GM23338 (cell line): ENCODE measurements around the gene DNAH8. TPM values are rescaled to one million over a fixed set of nuclear protein-coding genes. Genes with fewer than 3 reads are reported as not detected.

Experiments
- ATAC-seq: fragments of 200-7000 bp; cut with Tn5 transposase; 3 replicates; pipeline ENCODE4 v1.9.1; 2020
- DNase-seq: peaks from one replicate; pipeline ENCODE4 v3.0.0-alpha.2; 2015; ENCODE audit warnings: low spot score
- H2AFZ ChIP-seq: fragments of 200-600 bp; sonication (generic); 2 replicates; pipeline ENCODE4 v1.8.0; 2016; ENCODE audit warnings: antibody characterized with exemption, mild to moderate bottlenecking, moderate library complexity
- H3F3A ChIP-seq: fragments of 200-600 bp; sonication (generic); replicated peaks from 2 replicates; pipeline ENCODE4 v1.8.0; 2017; ENCODE audit warnings: antibody characterized with exemption, mixed run types, low read depth
- H3K27ac ChIP-seq: fragments of 200-600 bp; sonication (generic); 2 replicates; pipeline ENCODE4 v1.6.1; 2016; ENCODE audit warnings: low read depth
- H3K27me3 ChIP-seq: fragments of 200-600 bp; sonication (generic); 2 replicates; pipeline ENCODE4 v1.8.0; 2016; ENCODE audit warnings: mild to moderate bottlenecking, mixed run types, moderate library complexity; ENCODE audit not compliant: insufficient read depth
- H3K36me3 ChIP-seq: fragments of 200-600 bp; sonication (generic); 2 replicates; pipeline ENCODE4 v1.8.0; 2016; ENCODE audit warnings: mild to moderate bottlenecking; ENCODE audit not compliant: insufficient read depth
- H3K4me1 ChIP-seq: fragments of 200-600 bp; sonication (generic); 2 replicates; pipeline ENCODE4 v1.8.0; 2016; ENCODE audit warnings: mild to moderate bottlenecking, moderate library complexity; ENCODE audit not compliant: insufficient read depth
- H3K4me2 ChIP-seq: fragments of 200-600 bp; sonication (generic); 2 replicates; pipeline ENCODE4 v1.7.1; 2017; ENCODE audit warnings: mixed run types
- H3K4me3 ChIP-seq: fragments of 200-600 bp; sonication (generic); 2 replicates; pipeline ENCODE4 v1.6.1; 2016; ENCODE audit warnings: mixed run types
- H3K79me2 ChIP-seq: fragments of 200-600 bp; sonication (generic); replicated peaks from 2 replicates; pipeline ENCODE4 v1.8.0; 2017; ENCODE audit warnings: mild to moderate bottlenecking; ENCODE audit not compliant: insufficient read depth
- H3K9me2 ChIP-seq: fragments of 200-600 bp; sonication (generic); 2 replicates; pipeline ENCODE4 v1.8.0; 2017; ENCODE audit not compliant: insufficient read depth
- H4K20me1 ChIP-seq: fragments of 200-600 bp; sonication (generic); replicated peaks from 2 replicates; pipeline ENCODE4 v1.8.0; 2017; ENCODE audit warnings: mild to moderate bottlenecking; ENCODE audit not compliant: insufficient read depth
- H3K27ac Mint-ChIP-seq: 2 replicates; pipeline ENCODE4 v1.8.0; 2020; ENCODE audit warnings: inconsistent platforms, mild to moderate bottlenecking, moderate library complexity, mixed read lengths
- H3K27me3 Mint-ChIP-seq: 3 replicates; pipeline ENCODE4 v1.8.0; 2022; ENCODE audit warnings: low read depth, mild to moderate bottlenecking, moderate library complexity, mixed read lengths, inconsistent platforms; ENCODE audit not compliant: insufficient read depth, poor library complexity
- H3K36me3 Mint-ChIP-seq: 3 replicates; pipeline ENCODE4 v1.8.0; 2021; ENCODE audit warnings: low read depth, mild to moderate bottlenecking, inconsistent platforms, moderate library complexity, mixed read lengths
- H3K4me1 Mint-ChIP-seq: 3 replicates; pipeline ENCODE4 v1.8.0; 2020; ENCODE audit warnings: mild to moderate bottlenecking, inconsistent platforms, mixed read lengths
- H3K4me3 Mint-ChIP-seq: 3 replicates; pipeline ENCODE4 v1.8.0; 2021; ENCODE audit warnings: moderate library complexity, mild to moderate bottlenecking, inconsistent platforms, mixed read lengths
- H3K9me3 Mint-ChIP-seq: 3 replicates; pipeline ENCODE4 v1.8.0; 2020; ENCODE audit warnings: moderate library complexity, mild to moderate bottlenecking, inconsistent platforms, mixed read lengths
- CREB1 ChIP-seq: fragments of 250-450 bp; sonication (Bioruptor Pico); IDR thresholded peaks from 2 replicates; pipeline ENCODE4 v1.5.0; 2020; ENCODE audit warnings: low read depth, mild to moderate bottlenecking, moderate library complexity
- EZH2 ChIP-seq: fragments of 200-600 bp; sonication (generic); IDR thresholded peaks from one replicate; pipeline ENCODE4 v1.8.0; 2017; ENCODE audit warnings: antibody characterized with exemption, mild to moderate bottlenecking, low read depth; ENCODE audit not compliant: unreplicated experiment
- EZH2phosphoT487 ChIP-seq: fragments of 200-600 bp; sonication (generic); IDR thresholded peaks from one replicate; pipeline ENCODE4 v1.8.1; 2018; ENCODE audit warnings: antibody characterized with exemption; ENCODE audit not compliant: unreplicated experiment
- JUNB ChIP-seq: IDR thresholded peaks from one replicate; pipeline ENCODE4 v1.6.1; 2016; ENCODE audit warnings: antibody characterized with exemption; ENCODE audit not compliant: unreplicated experiment
- NANOG ChIP-seq: IDR thresholded peaks from 2 replicates; pipeline ENCODE4 v1.6.1; 2016; ENCODE audit warnings: antibody characterized with exemption, borderline replicate concordance
- POLR2AphosphoS5 ChIP-seq: IDR thresholded peaks from 2 replicates; pipeline ENCODE4 v1.6.1; 2016; ENCODE audit warnings: antibody characterized with exemption, low read depth
- STAT1 ChIP-seq: IDR thresholded peaks from one replicate; pipeline ENCODE4 v1.6.1; 2016; ENCODE audit warnings: antibody characterized with exemption; ENCODE audit not compliant: unreplicated experiment
- ZNF114 ChIP-seq: fragments of 250-450 bp; sonication (Bioruptor Pico); IDR thresholded peaks from 2 replicates; pipeline ENCODE4 v1.5.0; 2020; ENCODE audit warnings: mild to moderate bottlenecking, moderate library complexity
- ZNF331 ChIP-seq: fragments of 250-450 bp; sonication (Bioruptor Pico); IDR thresholded peaks from 2 replicates; pipeline ENCODE4 v1.5.0; 2020; ENCODE audit warnings: low read depth, mild to moderate bottlenecking, moderate library complexity
- polyA plus RNA-seq: library from polyadenylated mRNA; unstranded; fragments of >200 nt; fragmentation: Nextera tagmentation; extraction: Ambion mirVana; gene quantifications from 2 replicates; pipeline ENCODE4 v1.2.1, GENCODE V29; 2016
- total RNA-seq: library from RNA; depleted of rRNA; stranded (reverse); fragments of >200 nt; shearing (Covaris generic); gene quantifications from 2 replicates; pipeline ENCODE4 v1.2.3, GENCODE V29; 2014
- TF ChIP-seq, protein P1 (sequence below): IDR thresholded peaks from one replicate; pipeline ENCODE4 v1.6.1; 2018; ENCODE audit warnings: antibody characterized with exemption; ENCODE audit not compliant: unreplicated experiment
- TF ChIP-seq, protein P2 (sequence below): IDR thresholded peaks from 2 replicates; pipeline ENCODE4 v1.6.1; 2016; ENCODE audit warnings: antibody characterized with exemption
- TF ChIP-seq, protein P3 (sequence below): fragments of 250-450 bp; sonication (Bioruptor Pico); IDR thresholded peaks from 2 replicates; pipeline ENCODE4 v1.5.0; 2020; ENCODE audit warnings: mild to moderate bottlenecking, moderate library complexity
- TF ChIP-seq, protein P4 (sequence below), 2 experiments: fragments of 200-600 bp in 1 of 2; sonication (generic) in 1 of 2; conservative IDR thresholded peaks; 2 replicates each; pipeline versions ENCODE4 v1.5.1 to v1.6.1; 2016 to 2017; ENCODE audit warnings: antibody characterized with exemption in 2 of 2, low read depth in 2 of 2, mild to moderate bottlenecking in 2 of 2, moderate library complexity in 1 of 2

The DNAH8 gene
- total and polyA plus RNA-seq, 2 experiments from 2014 or later = 0.02 TPM; not detected in 1

GRCh38 chr6:39058471-39059147 is 343.5 kb downstream of the DNAH8 start:
- H3K4me3 Mint-ChIP-seq = no peak overlapping the region
- H3K9me2 ChIP-seq = no peaks in the 10 kb centered on the region
- no peaks in the 10 kb centered on the region for H3K9me3 Mint-ChIP-seq
- DNase-seq = no peak
- H2AFZ ChIP-seq = no peak overlapping the region
- no peaks in the 10 kb centered on the region for H3K79me2 ChIP-seq
- H4K20me1 ChIP-seq = no peaks in the 10 kb centered on the region; the same call in 1 of the 2 replicates
- no peak for ATAC-seq
- H3K27ac Mint-ChIP-seq = no peak overlapping the region
- no peaks in the 10 kb centered on the region for H3K36me3 ChIP-seq
- H3K4me1 Mint-ChIP-seq = peaks cover 10% of the 10 kb centered on the region
- no peaks in the 10 kb centered on the region for H3F3A ChIP-seq
- no peak overlapping the region for H3K4me3 ChIP-seq
- no peak overlapping the region for H3K27ac ChIP-seq
- TF ChIP-seq ZNF114 (CRISPR knock-in tag) (no peak), EZH2phosphoT487 (no peak), JUNB (no peak), POLR2AphosphoS5 (no peak), EZH2 (no peak), ZNF331 (CRISPR knock-in tag) (no peak), STAT1 (no peak), CREB1 (CRISPR knock-in tag) (no peak), NANOG (no peak)
- TF ChIP-seq, protein P1, sequence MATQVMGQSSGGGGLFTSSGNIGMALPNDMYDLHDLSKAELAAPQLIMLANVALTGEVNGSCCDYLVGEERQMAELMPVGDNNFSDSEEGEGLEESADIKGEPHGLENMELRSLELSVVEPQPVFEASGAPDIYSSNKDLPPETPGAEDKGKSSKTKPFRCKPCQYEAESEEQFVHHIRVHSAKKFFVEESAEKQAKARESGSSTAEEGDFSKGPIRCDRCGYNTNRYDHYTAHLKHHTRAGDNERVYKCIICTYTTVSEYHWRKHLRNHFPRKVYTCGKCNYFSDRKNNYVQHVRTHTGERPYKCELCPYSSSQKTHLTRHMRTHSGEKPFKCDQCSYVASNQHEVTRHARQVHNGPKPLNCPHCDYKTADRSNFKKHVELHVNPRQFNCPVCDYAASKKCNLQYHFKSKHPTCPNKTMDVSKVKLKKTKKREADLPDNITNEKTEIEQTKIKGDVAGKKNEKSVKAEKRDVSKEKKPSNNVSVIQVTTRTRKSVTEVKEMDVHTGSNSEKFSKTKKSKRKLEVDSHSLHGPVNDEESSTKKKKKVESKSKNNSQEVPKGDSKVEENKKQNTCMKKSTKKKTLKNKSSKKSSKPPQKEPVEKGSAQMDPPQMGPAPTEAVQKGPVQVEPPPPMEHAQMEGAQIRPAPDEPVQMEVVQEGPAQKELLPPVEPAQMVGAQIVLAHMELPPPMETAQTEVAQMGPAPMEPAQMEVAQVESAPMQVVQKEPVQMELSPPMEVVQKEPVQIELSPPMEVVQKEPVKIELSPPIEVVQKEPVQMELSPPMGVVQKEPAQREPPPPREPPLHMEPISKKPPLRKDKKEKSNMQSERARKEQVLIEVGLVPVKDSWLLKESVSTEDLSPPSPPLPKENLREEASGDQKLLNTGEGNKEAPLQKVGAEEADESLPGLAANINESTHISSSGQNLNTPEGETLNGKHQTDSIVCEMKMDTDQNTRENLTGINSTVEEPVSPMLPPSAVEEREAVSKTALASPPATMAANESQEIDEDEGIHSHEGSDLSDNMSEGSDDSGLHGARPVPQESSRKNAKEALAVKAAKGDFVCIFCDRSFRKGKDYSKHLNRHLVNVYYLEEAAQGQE = no peak
- TF ChIP-seq, protein P2, sequence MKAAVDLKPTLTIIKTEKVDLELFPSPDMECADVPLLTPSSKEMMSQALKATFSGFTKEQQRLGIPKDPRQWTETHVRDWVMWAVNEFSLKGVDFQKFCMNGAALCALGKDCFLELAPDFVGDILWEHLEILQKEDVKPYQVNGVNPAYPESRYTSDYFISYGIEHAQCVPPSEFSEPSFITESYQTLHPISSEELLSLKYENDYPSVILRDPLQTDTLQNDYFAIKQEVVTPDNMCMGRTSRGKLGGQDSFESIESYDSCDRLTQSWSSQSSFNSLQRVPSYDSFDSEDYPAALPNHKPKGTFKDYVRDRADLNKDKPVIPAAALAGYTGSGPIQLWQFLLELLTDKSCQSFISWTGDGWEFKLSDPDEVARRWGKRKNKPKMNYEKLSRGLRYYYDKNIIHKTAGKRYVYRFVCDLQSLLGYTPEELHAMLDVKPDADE = no peak
- TF ChIP-seq, protein P3, sequence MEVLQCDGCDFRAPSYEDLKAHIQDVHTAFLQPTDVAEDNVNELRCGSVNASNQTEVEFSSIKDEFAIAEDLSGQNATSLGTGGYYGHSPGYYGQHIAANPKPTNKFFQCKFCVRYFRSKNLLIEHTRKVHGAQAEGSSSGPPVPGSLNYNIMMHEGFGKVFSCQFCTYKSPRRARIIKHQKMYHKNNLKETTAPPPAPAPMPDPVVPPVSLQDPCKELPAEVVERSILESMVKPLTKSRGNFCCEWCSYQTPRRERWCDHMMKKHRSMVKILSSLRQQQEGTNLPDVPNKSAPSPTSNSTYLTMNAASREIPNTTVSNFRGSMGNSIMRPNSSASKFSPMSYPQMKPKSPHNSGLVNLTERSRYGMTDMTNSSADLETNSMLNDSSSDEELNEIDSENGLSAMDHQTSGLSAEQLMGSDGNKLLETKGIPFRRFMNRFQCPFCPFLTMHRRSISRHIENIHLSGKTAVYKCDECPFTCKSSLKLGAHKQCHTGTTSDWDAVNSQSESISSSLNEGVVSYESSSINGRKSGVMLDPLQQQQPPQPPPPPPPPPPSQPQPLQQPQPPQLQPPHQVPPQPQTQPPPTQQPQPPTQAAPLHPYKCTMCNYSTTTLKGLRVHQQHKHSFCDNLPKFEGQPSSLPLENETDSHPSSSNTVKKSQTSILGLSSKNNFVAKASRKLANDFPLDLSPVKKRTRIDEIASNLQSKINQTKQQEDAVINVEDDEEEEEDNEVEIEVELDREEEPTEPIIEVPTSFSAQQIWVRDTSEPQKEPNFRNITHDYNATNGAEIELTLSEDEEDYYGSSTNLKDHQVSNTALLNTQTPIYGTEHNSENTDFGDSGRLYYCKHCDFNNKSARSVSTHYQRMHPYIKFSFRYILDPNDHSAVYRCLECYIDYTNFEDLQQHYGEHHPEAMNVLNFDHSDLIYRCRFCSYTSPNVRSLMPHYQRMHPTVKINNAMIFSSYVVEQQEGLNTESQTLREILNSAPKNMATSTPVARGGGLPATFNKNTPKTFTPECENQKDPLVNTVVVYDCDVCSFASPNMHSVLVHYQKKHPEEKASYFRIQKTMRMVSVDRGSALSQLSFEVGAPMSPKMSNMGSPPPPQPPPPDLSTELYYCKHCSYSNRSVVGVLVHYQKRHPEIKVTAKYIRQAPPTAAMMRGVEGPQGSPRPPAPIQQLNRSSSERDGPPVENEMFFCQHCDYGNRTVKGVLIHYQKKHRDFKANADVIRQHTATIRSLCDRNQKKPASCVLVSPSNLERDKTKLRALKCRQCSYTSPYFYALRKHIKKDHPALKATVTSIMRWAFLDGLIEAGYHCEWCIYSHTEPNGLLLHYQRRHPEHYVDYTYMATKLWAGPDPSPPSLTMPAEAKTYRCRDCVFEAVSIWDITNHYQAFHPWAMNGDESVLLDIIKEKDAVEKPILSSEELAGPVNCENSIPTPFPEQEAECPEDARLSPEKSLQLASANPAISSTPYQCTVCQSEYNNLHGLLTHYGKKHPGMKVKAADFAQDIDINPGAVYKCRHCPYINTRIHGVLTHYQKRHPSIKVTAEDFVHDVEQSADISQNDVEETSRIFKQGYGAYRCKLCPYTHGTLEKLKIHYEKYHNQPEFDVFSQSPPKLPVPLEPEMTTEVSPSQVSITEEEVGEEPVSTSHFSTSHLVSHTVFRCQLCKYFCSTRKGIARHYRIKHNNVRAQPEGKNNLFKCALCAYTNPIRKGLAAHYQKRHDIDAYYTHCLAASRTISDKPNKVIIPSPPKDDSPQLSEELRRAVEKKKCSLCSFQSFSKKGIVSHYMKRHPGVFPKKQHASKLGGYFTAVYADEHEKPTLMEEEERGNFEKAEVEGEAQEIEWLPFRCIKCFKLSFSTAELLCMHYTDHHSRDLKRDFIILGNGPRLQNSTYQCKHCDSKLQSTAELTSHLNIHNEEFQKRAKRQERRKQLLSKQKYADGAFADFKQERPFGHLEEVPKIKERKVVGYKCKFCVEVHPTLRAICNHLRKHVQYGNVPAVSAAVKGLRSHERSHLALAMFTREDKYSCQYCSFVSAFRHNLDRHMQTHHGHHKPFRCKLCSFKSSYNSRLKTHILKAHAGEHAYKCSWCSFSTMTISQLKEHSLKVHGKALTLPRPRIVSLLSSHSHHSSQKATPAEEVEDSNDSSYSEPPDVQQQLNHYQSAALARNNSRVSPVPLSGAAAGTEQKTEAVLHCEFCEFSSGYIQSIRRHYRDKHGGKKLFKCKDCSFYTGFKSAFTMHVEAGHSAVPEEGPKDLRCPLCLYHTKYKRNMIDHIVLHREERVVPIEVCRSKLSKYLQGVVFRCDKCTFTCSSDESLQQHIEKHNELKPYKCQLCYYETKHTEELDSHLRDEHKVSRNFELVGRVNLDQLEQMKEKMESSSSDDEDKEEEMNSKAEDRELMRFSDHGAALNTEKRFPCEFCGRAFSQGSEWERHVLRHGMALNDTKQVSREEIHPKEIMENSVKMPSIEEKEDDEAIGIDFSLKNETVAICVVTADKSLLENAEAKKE (CRISPR knock-in tag) = no peak
- TF ChIP-seq, protein P4, sequence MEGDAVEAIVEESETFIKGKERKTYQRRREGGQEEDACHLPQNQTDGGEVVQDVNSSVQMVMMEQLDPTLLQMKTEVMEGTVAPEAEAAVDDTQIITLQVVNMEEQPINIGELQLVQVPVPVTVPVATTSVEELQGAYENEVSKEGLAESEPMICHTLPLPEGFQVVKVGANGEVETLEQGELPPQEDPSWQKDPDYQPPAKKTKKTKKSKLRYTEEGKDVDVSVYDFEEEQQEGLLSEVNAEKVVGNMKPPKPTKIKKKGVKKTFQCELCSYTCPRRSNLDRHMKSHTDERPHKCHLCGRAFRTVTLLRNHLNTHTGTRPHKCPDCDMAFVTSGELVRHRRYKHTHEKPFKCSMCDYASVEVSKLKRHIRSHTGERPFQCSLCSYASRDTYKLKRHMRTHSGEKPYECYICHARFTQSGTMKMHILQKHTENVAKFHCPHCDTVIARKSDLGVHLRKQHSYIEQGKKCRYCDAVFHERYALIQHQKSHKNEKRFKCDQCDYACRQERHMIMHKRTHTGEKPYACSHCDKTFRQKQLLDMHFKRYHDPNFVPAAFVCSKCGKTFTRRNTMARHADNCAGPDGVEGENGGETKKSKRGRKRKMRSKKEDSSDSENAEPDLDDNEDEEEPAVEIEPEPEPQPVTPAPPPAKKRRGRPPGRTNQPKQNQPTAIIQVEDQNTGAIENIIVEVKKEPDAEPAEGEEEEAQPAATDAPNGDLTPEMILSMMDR (conservative IDR thresholded peaks at IDR 0.05; ENCODE audit: low read depth in 2 of 2) = no peak
- peaks cover 9% of the 10 kb centered on the region for H3K27me3 Mint-ChIP-seq
- peaks cover 9% of the 10 kb centered on the region; the same call in 1 of the 2 replicates for H3K4me1 ChIP-seq
- H3K27me3 ChIP-seq = no peaks in the 10 kb centered on the region
- peaks cover 3% of the 10 kb centered on the region; the same call in 2 of the 3 replicates for H3K36me3 Mint-ChIP-seq
- no peak overlapping the region for H3K4me2 ChIP-seq
